Measurements from ENCODE around the gene APBA2.

Gene APBA2

DNA sequence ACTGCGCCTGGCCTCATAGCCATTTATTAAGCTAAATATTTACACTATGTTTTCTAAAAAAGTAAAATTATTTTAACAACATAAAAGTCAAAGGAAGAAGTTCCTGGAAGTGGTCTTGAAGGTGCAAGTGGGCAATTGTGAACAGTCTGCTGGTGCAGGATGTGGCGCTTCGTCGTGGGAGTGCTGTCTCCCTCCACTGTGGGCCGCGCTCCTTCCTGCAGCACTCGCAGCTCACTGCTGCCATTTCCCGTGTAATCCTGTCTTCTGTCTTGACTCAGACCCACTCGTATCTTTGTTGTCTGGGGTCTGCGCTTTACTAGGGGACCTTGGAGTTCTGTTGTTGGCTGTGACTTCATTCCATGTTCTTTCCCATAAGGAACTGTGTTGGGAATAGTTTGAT, 56.3 kb downstream of the APBA2 start:
- H3K4me1 Mint-ChIP-seq = peaks cover 59% of the 10 kb centered on the region
- H3K9me3 Mint-ChIP-seq = peaks cover 40% of the 10 kb centered on the region
- no peak overlapping the region for H3K4me3 Mint-ChIP-seq
- peaks cover 77% of the 10 kb centered on the region for H3K36me3 Mint-ChIP-seq (ENCODE audit: low read depth)
- TF ChIP-seq, protein P1, sequence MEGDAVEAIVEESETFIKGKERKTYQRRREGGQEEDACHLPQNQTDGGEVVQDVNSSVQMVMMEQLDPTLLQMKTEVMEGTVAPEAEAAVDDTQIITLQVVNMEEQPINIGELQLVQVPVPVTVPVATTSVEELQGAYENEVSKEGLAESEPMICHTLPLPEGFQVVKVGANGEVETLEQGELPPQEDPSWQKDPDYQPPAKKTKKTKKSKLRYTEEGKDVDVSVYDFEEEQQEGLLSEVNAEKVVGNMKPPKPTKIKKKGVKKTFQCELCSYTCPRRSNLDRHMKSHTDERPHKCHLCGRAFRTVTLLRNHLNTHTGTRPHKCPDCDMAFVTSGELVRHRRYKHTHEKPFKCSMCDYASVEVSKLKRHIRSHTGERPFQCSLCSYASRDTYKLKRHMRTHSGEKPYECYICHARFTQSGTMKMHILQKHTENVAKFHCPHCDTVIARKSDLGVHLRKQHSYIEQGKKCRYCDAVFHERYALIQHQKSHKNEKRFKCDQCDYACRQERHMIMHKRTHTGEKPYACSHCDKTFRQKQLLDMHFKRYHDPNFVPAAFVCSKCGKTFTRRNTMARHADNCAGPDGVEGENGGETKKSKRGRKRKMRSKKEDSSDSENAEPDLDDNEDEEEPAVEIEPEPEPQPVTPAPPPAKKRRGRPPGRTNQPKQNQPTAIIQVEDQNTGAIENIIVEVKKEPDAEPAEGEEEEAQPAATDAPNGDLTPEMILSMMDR (IDR thresholded peaks at IDR 0.05) = no peak
- peak overlapping the region; percentile 79 for H3K27ac Mint-ChIP-seq
- DNase-seq = no peak
- peaks cover 2% of the 10 kb centered on the region for H3K27me3 Mint-ChIP-seq (ENCODE audit: low read depth, poor library complexity)

DNA sequence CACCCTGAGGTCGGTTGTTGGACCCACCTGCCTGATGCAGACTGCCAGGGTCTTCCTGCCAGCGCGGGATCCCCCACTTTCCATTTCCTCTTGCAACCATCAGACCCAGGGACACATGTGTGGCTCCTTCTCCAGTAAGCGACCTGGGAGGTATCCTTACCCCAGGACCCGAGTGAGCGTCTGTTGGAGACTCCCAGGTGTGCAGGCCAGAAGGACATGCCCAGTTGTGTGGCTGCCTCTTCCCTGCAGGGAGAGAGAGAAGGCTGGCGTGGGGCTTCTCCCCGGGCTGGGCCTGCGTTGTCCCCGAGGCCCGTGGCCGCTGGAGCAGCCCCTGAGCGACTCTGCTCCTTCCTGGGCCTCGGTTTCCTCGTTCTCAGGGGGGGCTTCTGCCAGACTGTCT, 56.8 kb downstream of the APBA2 start:
- H3K4me1 Mint-ChIP-seq = peaks cover 62% of the 10 kb centered on the region
- TF ChIP-seq, protein P1 (IDR thresholded peaks at IDR 0.05) = no peak
- H3K27me3 Mint-ChIP-seq (ENCODE audit: low read depth, poor library complexity) = peaks cover 2% of the 10 kb centered on the region
- peaks cover 77% of the 10 kb centered on the region for H3K36me3 Mint-ChIP-seq (ENCODE audit: low read depth)
- peak overlapping the region; percentile 19 for H3K27ac Mint-ChIP-seq
- DNase-seq = no peak
- peaks cover 40% of the 10 kb centered on the region for H3K9me3 Mint-ChIP-seq
- H3K4me3 Mint-ChIP-seq = no peak overlapping the region

DNA sequence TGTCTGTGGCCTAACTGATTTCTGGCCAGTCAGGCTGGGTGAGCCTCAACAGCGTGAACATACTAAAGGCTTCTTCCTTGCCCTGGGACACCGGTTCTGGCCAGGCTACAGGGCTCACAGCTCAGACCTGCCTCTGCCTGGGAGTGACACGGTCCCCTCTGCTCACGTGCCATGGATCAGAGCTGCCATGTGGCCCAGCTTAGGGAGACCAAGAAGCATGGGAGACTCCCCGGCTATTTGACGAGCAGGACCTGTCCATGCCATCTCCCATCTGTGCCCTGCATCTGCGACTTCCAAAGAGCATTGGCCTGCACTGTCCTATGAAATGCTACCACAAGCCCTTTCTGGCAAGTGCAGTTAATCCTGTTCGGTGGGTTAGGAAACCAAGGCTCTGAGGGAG, 57.4 kb downstream of the APBA2 start:
- Mint-ChIP-seq H3K4me1 (peaks cover 68% of the 10 kb centered on the region), H3K27me3 (ENCODE audit: low read depth, poor library complexity) (peaks cover 2% of the 10 kb centered on the region), H3K36me3 (ENCODE audit: low read depth) (peaks cover 77% of the 10 kb centered on the region), H3K4me3 (no peak overlapping the region), H3K27ac (peak overlapping the region; percentile 19), H3K9me3 (peaks cover 40% of the 10 kb centered on the region)
- no peak for DNase-seq
- TF ChIP-seq, protein P1 (IDR thresholded peaks at IDR 0.05) = no peak

DNA sequence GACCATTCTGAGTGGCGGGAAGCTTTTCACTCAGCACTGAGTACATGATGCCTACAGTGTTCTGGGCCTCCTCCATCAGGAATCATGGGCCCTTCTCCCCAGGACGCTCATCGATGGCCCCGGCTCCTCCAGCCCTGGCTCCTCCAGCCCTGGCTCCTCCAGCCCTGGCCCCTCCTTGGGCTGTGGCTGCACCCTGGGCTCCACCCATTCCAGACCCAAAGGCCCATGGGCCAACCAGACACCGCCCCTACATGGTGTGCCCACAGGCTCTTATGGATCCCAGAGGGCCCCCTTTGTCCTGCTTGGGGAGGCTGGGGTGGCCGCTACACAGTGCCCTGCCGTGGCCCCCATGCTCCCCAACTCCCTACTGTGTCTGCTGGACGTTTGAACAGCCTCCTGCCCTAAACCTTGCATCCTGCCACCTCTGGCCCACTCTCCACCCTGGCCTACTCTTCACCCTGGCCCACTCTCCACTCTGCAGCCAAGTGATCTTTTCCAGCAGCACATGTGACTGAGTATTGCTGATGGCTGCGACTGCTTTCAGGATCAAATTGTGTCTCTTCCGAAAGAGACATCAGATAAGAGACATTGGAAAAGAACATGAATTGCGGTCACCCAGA, 57.9 kb downstream of the APBA2 start:
- H3K36me3 Mint-ChIP-seq (ENCODE audit: low read depth) = peaks cover 76% of the 10 kb centered on the region
- no peak for DNase-seq
- H3K27me3 Mint-ChIP-seq (ENCODE audit: low read depth, poor library complexity) = peaks cover 2% of the 10 kb centered on the region
- peak overlapping the region; percentile 69 for H3K27ac Mint-ChIP-seq
- peaks cover 40% of the 10 kb centered on the region for H3K9me3 Mint-ChIP-seq
- TF ChIP-seq, protein P1 (IDR thresholded peaks at IDR 0.05) = no peak
- H3K4me1 Mint-ChIP-seq = peaks cover 74% of the 10 kb centered on the region
- no peak overlapping the region for H3K4me3 Mint-ChIP-seq

DNA sequence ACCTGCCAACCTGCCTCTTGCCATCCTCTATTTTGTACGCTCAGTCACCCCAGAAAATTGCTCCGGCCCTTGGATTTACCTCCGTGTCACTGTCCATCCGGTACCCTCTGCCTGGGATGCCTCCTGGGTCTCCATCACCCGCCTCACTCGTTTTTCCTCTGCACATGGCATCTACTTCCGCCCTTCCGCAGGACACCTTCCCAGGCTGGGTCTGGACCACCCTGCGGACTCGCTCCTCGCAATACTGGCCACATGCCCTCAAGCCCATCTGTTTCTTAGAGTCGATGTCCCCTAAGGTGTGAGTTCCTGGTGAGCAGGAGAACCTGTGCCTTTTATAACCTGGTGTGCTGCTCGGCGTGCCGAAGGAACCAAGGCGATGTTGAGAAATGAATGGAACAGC, 58.5 kb downstream of the APBA2 start:
- Mint-ChIP-seq H3K27me3 (ENCODE audit: low read depth, poor library complexity) (peaks cover 2% of the 10 kb centered on the region), H3K9me3 (peaks cover 37% of the 10 kb centered on the region), H3K4me1 (peaks cover 75% of the 10 kb centered on the region), H3K4me3 (no peak overlapping the region), H3K36me3 (ENCODE audit: low read depth) (peaks cover 74% of the 10 kb centered on the region), H3K27ac (no peak overlapping the region)
- TF ChIP-seq, protein P1 (IDR thresholded peaks at IDR 0.05) = no peak
- no peak for DNase-seq

DNA sequence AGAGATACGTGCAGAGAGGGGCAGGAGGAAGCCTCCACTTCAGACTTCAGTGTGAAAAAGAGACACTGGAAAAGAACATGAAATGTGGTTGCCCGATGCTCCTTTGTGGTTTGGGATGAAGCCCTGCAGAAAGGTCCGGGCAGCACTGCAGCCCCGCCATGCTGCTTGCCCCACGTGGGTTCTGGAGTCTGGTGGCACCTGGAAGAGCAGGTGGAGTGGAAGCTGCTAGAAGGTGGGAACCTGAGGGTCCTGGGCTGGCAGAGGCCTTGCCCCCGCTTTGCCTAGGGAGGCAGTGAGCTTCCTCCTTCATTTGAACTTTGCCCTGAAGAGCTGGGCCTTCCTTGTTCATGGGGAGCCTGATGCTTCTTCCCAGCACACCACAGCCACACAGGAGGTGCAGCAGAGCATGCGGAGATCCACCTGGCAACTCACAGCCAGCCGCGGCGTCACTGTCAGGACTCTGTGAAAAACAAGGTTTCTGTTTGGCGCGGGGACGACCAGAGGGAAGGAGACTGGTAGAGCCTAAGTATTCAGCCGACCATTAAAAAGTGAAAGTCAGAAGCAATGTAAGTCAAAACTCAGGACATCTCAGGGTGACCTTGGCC, 59.0 kb downstream of the APBA2 start:
- Mint-ChIP-seq H3K27ac (no peak overlapping the region), H3K27me3 (ENCODE audit: low read depth, poor library complexity) (peaks cover 2% of the 10 kb centered on the region), H3K9me3 (peaks cover 37% of the 10 kb centered on the region), H3K36me3 (ENCODE audit: low read depth) (peaks cover 69% of the 10 kb centered on the region), H3K4me3 (no peak overlapping the region), H3K4me1 (peaks cover 72% of the 10 kb centered on the region)
- TF ChIP-seq, protein P1 (IDR thresholded peaks at IDR 0.05) = no peak
- no peak for DNase-seq
